Neural crest cell (in vitro differentiated cells): ENCODE results near the gene GPR42. TPM values are rescaled to one million over a fixed set of nuclear protein-coding genes. Genes with fewer than 3 reads are reported as not detected.
"Not testable (repeated sequence)": the region's sequence is repeated elsewhere in the genome, so short reads cannot be mapped to it uniquely, and the experiment has no call there.

Source experiments
- DNase-seq: peaks from one replicate; pipeline ENCODE4 v3.0.0; 2021; ENCODE audit warnings: low read depth, mixed read lengths, low spot score
- H3K27ac Mint-ChIP-seq: one replicate; pipeline ENCODE4 v1.8.0; 2021; ENCODE audit warnings: mild to moderate bottlenecking, mixed read lengths; ENCODE audit not compliant: unreplicated experiment
- H3K27me3 Mint-ChIP-seq: 2 replicates; pipeline ENCODE4 v1.8.0; 2021; ENCODE audit warnings: low read depth, mild to moderate bottlenecking, mixed read lengths
- H3K36me3 Mint-ChIP-seq: 2 replicates; pipeline ENCODE4 v1.8.0; 2021; ENCODE audit warnings: low read depth, mild to moderate bottlenecking, mixed read lengths
- H3K4me1 Mint-ChIP-seq: 2 replicates; pipeline ENCODE4 v1.8.0; 2021; ENCODE audit warnings: mixed read lengths
- H3K4me3 Mint-ChIP-seq: one replicate; pipeline ENCODE4 v1.8.0; 2021; ENCODE audit warnings: mild to moderate bottlenecking, mixed read lengths
- H3K9me3 Mint-ChIP-seq: 2 replicates; pipeline ENCODE4 v1.8.0; 2021; ENCODE audit warnings: mixed read lengths
- CTCF ChIP-seq: fragments of 200-600 bp; sonication (generic); conservative IDR thresholded peaks from 2 replicates; pipeline ENCODE4 v1.5.0; 2021; ENCODE audit warnings: antibody characterized with exemption, mild to moderate bottlenecking
- total RNA-seq: library from RNA; stranded (reverse); gene quantifications from 2 replicates; pipeline ENCODE4 v1.2.1, GENCODE V29; 2021

Gene GPR42
- total RNA-seq, 1 donor from 2014 or later, result not detected

DNA sequence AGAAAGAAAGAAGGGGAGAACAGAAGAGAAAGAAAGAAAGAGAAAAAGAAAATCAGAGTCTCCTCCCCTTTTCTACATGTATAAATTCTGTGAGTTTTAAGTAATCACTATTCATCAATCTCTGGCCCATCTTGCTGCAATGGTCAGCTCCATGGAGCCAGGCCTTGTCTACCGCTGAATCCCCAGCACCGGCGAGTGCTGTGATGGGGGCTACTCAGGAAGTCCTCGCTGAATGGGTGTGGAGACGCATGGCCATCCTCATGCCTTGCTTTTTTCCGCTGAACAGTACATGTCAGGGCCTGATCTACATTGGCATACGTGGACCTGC lies 29.9 kb downstream of the GPR42 start:
- no peaks in the 10 kb centered on the region for H3K9me3 Mint-ChIP-seq
- TF ChIP-seq CTCF, result no peak
- peaks cover 6% of the 10 kb centered on the region for H3K27me3 Mint-ChIP-seq

DNA sequence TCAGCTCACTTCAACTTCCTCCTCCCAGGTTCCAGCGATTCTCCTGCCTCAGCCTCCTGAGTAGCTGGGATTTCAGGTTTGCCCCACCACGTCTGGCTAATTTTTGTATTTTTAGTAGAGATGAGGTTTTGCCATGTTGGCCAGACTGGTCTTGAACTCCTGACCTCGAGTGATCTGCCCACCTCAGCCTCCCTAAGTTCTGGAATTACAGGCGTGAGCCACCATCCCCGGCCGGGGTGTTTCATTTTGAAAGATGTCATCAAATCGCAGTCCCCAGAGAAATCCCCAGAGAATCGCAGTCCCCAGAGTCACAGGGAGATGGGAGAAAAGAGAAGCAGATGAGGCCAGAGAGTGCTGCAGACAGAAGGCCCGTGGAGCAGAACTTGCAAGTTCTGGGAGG lies 30.5 kb downstream of the GPR42 start:
- H3K4me3 Mint-ChIP-seq, H3K36me3 Mint-ChIP-seq, H3K4me1 Mint-ChIP-seq, H3K27me3 Mint-ChIP-seq, H3K27ac Mint-ChIP-seq, H3K9me3 Mint-ChIP-seq, DNase-seq: not testable (repeated sequence)

More for the DNA sequence above, 29.9 kb downstream of the GPR42 start:
- H3K36me3 Mint-ChIP-seq, result no peaks in the 10 kb centered on the region
- no peak for DNase-seq
- peaks cover 14% of the 10 kb centered on the region for H3K4me1 Mint-ChIP-seq
- H3K4me3 Mint-ChIP-seq, result no peak overlapping the region
- H3K27ac Mint-ChIP-seq, result no peak overlapping the region

DNA sequence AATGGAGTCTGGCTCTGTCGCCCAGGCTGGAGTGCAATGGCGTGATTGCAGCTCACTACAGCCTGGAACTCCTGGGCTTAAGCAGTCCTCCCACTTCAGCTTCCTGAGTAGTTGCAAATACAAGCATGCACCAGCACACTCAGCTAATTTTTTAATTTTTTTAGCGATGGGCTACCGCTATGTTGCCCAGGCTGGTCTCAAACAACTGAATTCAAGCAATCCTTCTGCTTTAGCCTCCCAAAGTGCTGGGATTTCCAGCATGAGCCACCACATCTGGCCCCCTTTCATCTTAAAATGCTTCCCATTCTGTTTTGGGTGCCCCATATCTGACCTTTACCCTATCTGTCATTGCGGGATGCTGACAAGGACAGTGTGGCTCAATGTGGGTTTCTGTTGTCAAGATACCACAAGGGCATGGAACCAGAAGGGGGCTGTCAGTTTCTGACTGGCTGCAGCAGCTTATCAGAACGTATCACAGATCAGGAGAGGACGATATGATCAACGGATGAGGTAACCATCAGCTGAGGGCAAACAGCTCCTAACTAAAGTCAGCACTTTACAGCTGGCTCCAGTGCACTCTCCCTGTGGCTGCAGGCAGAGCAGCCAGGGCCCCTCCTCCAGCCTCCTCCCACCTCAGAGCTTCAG lies 32.4 kb downstream of the GPR42 start:
- no peaks in the 10 kb centered on the region for H3K9me3 Mint-ChIP-seq
- no peak for TF ChIP-seq CTCF

DNA sequence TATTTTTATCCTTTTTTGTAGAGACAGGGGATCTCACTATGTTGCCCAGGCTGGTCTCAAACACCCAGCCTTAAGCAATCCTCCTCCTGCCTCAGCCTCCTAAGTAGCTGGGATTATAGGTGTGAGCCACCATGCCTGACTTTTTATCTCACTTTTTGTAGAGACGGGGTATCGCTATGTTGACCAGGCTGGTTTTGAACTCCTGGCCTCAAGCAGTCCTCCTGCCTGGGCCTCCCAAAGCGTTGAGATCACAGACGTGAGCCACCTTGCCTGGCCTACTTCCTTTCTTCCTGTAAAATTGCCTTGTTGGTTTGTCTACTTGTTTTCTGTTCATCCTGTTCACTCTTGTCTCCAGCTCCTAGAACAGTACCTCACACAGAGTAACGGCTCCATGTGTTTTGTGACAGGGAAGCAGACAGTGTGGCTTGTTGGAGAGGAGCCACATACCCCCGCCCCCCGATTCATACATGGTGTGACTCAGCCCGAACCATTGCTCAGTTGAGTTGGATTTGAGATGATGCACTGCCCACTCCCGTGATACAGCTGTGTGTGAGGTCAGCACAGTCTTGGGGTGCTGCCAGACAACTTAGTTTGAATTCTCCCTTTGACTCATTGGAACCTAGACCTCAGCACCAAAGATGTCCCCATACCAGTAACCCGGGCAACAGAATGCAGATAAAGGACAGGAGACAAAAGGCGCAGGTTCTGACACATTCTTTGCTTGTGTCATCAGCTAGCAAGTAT lies 34.2 kb downstream of the GPR42 start:
- no peak for DNase-seq
- peaks cover 5% of the 10 kb centered on the region for H3K4me1 Mint-ChIP-seq
- no peak for TF ChIP-seq CTCF
- H3K4me3 Mint-ChIP-seq, result no peak overlapping the region
- H3K9me3 Mint-ChIP-seq, result no peaks in the 10 kb centered on the region
- no peak overlapping the region for H3K27ac Mint-ChIP-seq
- peaks cover 29% of the 10 kb centered on the region for H3K27me3 Mint-ChIP-seq
- no peaks in the 10 kb centered on the region for H3K36me3 Mint-ChIP-seq

More for the DNA sequence above, 32.4 kb downstream of the GPR42 start:
- Mint-ChIP-seq H3K36me3 (no peaks in the 10 kb centered on the region), H3K4me3 (no peak overlapping the region), H3K27ac (peak overlapping the region; percentile 50), H3K27me3 (peaks cover 15% of the 10 kb centered on the region), H3K4me1 (peaks cover 5% of the 10 kb centered on the region)
- no peak for DNase-seq

- no peaks in the 10 kb centered on the region for H3K36me3 Mint-ChIP-seq
- H3K9me3 Mint-ChIP-seq, result no peaks in the 10 kb centered on the region
- peaks cover 5% of the 10 kb centered on the region for H3K4me1 Mint-ChIP-seq
- H3K4me3 Mint-ChIP-seq, result no peak overlapping the region
- TF ChIP-seq CTCF, result no peak
- H3K27ac Mint-ChIP-seq, result no peak overlapping the region
- peaks cover 47% of the 10 kb centered on the region for H3K27me3 Mint-ChIP-seq
- no peak for DNase-seq
Observed at GRCh38 chr19:35407619-35408018, 36.8 kb downstream of the GPR42 start.
